Left ventricle myocardium inferior (tissue), 1 donor: Measurements from ENCODE around the gene PRELID1. TPM values are rescaled to one million over a fixed set of nuclear protein-coding genes. Genes with fewer than 3 reads are reported as not detected.

Experiments
- DNase-seq: peaks from one replicate; pipeline ENCODE4 v3.0.0-alpha.2; 2020
- H3K27ac ChIP-seq: fragments of 200-600 bp; replicated peaks from 2 replicates; pipeline ENCODE4 v1.8.0; 2021
- H3K27me3 ChIP-seq: fragments of 200-600 bp; 2 replicates; pipeline ENCODE4 v1.8.0; 2021; ENCODE audit warnings: low read depth
- H3K36me3 ChIP-seq: fragments of 200-600 bp; 2 replicates; pipeline ENCODE4 v1.8.0; 2021
- H3K4me1 ChIP-seq: fragments of 200-600 bp; 2 replicates; pipeline ENCODE4 v1.8.0; 2021
- H3K4me3 ChIP-seq: fragments of 200-600 bp; 2 replicates; pipeline ENCODE4 v1.8.0; 2021; ENCODE audit warnings: mild to moderate bottlenecking, moderate library complexity
- H3K9me3 ChIP-seq: fragments of 200-600 bp; replicated peaks from 2 replicates; pipeline ENCODE4 v1.8.0; 2021
- intact Hi-C: fragments of 100-400 bp; cut with micrococcal nuclease; formaldehyde crosslinking; loops from one replicate; pipeline ENCODE4 v1.11.0; 2022
- total RNA-seq: library from RNA; stranded (reverse); fragmentation: NEBNext Ultra II Directional; extraction: Animal tissue kit (Norgen Biotek cat#: 25700); gene quantifications from one replicate; pipeline ENCODE4 v1.2.1, GENCODE V29; 2021
- TF ChIP-seq, protein P1 (sequence below): fragments of 200-600 bp; IDR thresholded peaks from 2 replicates; pipeline ENCODE4 v1.8.0; 2021; ENCODE audit warnings: antibody characterized with exemption, mild to moderate bottlenecking, borderline replicate concordance
- donor health status: DM: no; HTN: yes; CAD: no; lungs with severe emphysema.

Gene PRELID1
- total RNA-seq, 1 donor from 2014 or later, result 40.0 TPM

DNA sequence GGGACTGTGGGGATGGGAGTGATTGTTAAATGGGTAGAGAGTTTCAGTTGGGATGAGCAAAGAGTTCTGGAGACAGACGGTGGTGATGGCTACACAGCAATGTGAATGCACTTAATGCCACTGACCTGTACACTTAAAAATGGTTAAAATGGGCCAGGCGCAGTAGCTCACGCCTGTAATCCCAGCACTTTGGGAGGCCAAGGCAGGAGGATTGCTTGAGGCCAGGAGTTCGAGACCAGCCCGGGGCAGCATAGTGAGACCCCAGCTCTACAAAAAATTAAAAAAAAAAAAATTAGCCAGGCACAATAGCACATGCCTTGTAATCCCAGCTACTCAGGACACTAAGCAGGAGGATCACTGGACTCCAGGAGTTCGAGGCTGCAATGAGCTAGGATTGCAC is 40.2 kb downstream of the PRELID1 start:
- TF ChIP-seq, protein P1, sequence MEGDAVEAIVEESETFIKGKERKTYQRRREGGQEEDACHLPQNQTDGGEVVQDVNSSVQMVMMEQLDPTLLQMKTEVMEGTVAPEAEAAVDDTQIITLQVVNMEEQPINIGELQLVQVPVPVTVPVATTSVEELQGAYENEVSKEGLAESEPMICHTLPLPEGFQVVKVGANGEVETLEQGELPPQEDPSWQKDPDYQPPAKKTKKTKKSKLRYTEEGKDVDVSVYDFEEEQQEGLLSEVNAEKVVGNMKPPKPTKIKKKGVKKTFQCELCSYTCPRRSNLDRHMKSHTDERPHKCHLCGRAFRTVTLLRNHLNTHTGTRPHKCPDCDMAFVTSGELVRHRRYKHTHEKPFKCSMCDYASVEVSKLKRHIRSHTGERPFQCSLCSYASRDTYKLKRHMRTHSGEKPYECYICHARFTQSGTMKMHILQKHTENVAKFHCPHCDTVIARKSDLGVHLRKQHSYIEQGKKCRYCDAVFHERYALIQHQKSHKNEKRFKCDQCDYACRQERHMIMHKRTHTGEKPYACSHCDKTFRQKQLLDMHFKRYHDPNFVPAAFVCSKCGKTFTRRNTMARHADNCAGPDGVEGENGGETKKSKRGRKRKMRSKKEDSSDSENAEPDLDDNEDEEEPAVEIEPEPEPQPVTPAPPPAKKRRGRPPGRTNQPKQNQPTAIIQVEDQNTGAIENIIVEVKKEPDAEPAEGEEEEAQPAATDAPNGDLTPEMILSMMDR, result no peak
- DNase-seq, result no peak
- Histone ChIP-seq H3K4me1 (peaks cover 20% of the 10 kb centered on the region), H3K36me3 (peaks cover 50% of the 10 kb centered on the region), H3K27me3 (no peaks in the 10 kb centered on the region), H3K9me3 (no peaks in the 10 kb centered on the region), H3K4me3 (no peak overlapping the region), H3K27ac (no peak overlapping the region)
- intact Hi-C loops, result no loop called here

DNA sequence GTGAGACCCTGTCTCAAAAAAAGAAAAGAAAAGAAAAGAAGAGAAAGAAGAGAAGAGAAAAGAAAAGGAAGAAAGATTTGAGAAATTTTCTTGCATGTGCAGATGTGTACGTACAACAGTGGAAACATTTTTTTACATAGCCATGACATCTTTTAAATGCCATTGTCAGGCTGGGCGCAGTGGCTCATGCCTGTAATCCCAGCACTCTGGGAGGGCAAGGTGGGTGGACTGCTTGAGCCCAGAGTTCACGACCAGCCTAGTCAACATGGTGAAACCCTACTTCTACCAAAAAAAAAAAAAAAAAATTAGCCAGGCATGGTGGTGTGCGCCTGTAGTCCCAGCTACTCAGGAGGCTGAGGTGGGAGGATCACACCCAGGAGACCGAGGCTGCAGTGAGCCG is 41.3 kb downstream of the PRELID1 start:
- TF ChIP-seq, protein P1, result no peak
- Histone ChIP-seq H3K36me3 (peaks cover 59% of the 10 kb centered on the region), H3K4me3 (no peak overlapping the region), H3K4me1 (peaks cover 26% of the 10 kb centered on the region), H3K27me3 (no peaks in the 10 kb centered on the region), H3K9me3 (no peaks in the 10 kb centered on the region), H3K27ac (no peak overlapping the region)
- no peak for DNase-seq
- intact Hi-C loops, result no loop called here

DNA sequence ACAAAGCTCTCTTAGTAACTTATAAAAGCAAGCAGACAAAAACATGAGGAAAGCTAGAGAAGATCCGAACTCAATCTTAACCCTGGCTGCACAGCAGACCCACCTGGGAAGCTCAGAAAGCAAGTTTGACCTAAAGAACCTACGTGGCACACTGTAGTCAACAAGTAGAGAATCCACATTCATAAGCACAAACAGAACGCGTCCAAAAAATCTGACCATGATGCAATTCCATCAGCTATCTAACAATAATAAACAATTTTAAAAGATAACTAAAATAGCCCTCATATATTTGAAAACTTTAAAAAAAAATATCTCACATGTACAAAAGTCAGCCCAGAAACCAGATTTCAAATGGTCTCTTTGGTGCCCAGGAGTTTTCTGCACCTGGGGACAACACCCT is 43.2 kb downstream of the PRELID1 start:
- TF ChIP-seq, protein P1, result no peak
- no peak for DNase-seq
- Histone ChIP-seq H3K4me3 (no peak overlapping the region), H3K9me3 (no peaks in the 10 kb centered on the region), H3K27ac (no peak overlapping the region), H3K36me3 (peaks cover 51% of the 10 kb centered on the region), H3K27me3 (no peaks in the 10 kb centered on the region), H3K4me1 (peaks cover 44% of the 10 kb centered on the region)
- intact Hi-C loops, result no loop called here

DNA sequence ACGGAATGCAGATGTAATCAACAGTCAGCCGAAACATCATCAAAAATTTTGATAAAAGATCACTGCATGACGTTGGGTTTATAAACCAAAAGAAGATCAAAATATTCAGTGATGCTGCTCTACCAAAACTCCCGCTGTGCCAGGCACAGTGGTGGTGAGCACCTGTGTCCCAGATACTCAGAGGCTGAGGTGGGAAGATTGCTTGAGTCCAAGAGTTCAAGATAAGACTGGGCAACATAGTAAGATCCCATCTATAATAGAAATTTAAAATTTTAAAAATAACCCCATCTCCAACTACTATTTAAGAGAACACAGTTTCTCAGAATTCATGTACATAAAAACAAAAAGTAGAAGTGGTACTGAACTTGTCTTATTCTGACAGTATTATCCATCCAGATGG is 44.1 kb downstream of the PRELID1 start:
- intact Hi-C loops, result no loop called here
- no peak for DNase-seq
- TF ChIP-seq, protein P1, result no peak
- Histone ChIP-seq H3K4me3 (no peak overlapping the region), H3K27me3 (no peaks in the 10 kb centered on the region), H3K9me3 (no peaks in the 10 kb centered on the region), H3K27ac (no peak overlapping the region), H3K4me1 (peaks cover 44% of the 10 kb centered on the region), H3K36me3 (peaks cover 47% of the 10 kb centered on the region)

DNA sequence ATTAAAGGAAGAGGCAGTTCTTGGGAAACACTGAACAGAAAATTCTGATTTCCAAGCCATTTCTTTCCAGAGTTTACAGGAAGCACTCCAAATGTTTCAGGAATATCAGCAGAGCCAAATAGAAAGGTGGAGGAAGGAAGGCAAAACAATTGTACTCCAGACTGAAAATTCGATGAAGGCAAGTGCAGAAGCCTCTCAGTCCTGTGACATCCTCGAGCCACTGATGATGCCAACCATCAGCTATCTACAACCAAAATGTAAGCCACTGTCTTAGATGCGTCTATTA is 45.7 kb downstream of the PRELID1 start:
- no peak for DNase-seq
- no peaks in the 10 kb centered on the region for H3K9me3 ChIP-seq
- no peaks in the 10 kb centered on the region for H3K27me3 ChIP-seq
- TF ChIP-seq, protein P1, result no peak
- H3K27ac ChIP-seq, result no peak overlapping the region
- H3K36me3 ChIP-seq, result peaks cover 41% of the 10 kb centered on the region
- H3K4me3 ChIP-seq, result no peak overlapping the region
- intact Hi-C loops, result no loop called here
- H3K4me1 ChIP-seq, result peaks cover 44% of the 10 kb centered on the region

DNA sequence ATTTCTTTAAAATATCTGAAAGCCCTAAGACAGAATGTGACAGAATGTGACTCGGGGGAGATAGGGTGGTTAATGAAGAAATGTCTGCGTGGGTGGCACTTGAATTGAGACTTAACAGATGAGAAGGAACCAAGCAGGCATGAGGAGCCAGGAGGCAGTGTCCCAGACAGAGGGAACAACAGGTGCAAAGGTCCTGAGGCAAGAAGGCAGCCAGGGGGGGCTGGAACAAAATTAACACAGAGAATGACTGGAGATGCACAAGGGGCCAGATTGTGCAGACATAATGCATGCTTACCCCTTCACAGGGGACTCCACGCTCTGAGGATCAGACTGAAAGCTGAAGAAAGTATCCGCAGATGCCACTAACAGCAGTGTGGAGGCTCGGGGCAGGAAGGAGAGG is 46.2 kb downstream of the PRELID1 start:
- H3K9me3 ChIP-seq, result no peaks in the 10 kb centered on the region
- peaks cover 37% of the 10 kb centered on the region for H3K36me3 ChIP-seq
- peaks cover 44% of the 10 kb centered on the region for H3K4me1 ChIP-seq
- H3K27me3 ChIP-seq, result no peaks in the 10 kb centered on the region
- TF ChIP-seq, protein P1, result no peak
- no peak overlapping the region for H3K27ac ChIP-seq
- intact Hi-C loops, result no loop called here
- peak overlapping the region; percentile 100 for H3K4me3 ChIP-seq
- no peak for DNase-seq
